Spinal cord (tissue), 10 donors: ENCODE measurements around the gene WBP2NL. TPM values are rescaled to one million over a fixed set of nuclear protein-coding genes. Genes with fewer than 3 reads are reported as not detected.

ENCODE experiments used
- DNase-seq, 6 donors: peaks; one replicate each; pipeline versions ENCODE4 v3.0.0 to v3.0.0-alpha.2; 2013 to 2015; ENCODE audit warnings: low spot score in 6 of 6, low read depth in 4 of 6
- H3K27ac ChIP-seq: one replicate; pipeline ENCODE4 v1.5.1; 2013; ENCODE audit warnings: low read depth, low read length, control low read depth
- H3K27me3 ChIP-seq: one replicate; pipeline ENCODE4 v1.6.1; 2013; ENCODE audit warnings: low read length; ENCODE audit not compliant: control insufficient read depth, insufficient read depth
- H3K36me3 ChIP-seq: one replicate; pipeline ENCODE4 v1.6.1; 2013; ENCODE audit warnings: low read length; ENCODE audit not compliant: control insufficient read depth, insufficient read depth
- H3K4me1 ChIP-seq: one replicate; pipeline ENCODE4 v1.6.1; 2013; ENCODE audit warnings: low read length; ENCODE audit not compliant: control insufficient read depth, insufficient read depth
- H3K4me3 ChIP-seq: one replicate; pipeline ENCODE4 v1.5.1; 2013; ENCODE audit warnings: low read depth, low read length, control low read depth
- H3K9me3 ChIP-seq: one replicate; pipeline ENCODE4 v1.6.1; 2013; ENCODE audit warnings: low read length; ENCODE audit not compliant: control insufficient read depth, insufficient read depth
- WGBS: methylation state at CpG from one replicate; pipeline ENCODE4 v1.1.5; 2013; ENCODE audit warnings: missing lambda C conversion rate; ENCODE audit not compliant: insufficient coverage; 5-methylcytosine and 5-hydroxymethylcytosine counted together
- polyA plus RNA-seq, 2 donors: library from polyadenylated mRNA; unstranded; fragments of 120-200 nt; gene quantifications; one replicate each; pipeline ENCODE4 v1.2.1, GENCODE V29; 2013; ENCODE audit not compliant: insufficient read length in 2 of 2
- total RNA-seq, 2 donors: library from RNA; depleted of rRNA in 1 of 2; stranded (reverse); fragments of 120-200 nt in 1 of 2; fragments of >200 nt in 1 of 2; gene quantifications; one replicate each; pipeline versions ENCODE4 v1.2.3 to v1.2.4, GENCODE V29; 2013 to 2014
- donor health status: healthy.

Gene WBP2NL
- total and polyA plus RNA-seq, 4 donors, result 2.4 to 6.2 (median 3.7) TPM

GRCh38 chr22:41966225-41966606, 32.4 kb upstream of the WBP2NL start:
- peak overlapping the region; percentile 75 for H3K27ac ChIP-seq
- DNase-seq, result no peak
- no peaks in the 10 kb centered on the region for H3K27me3 ChIP-seq
- WGBS, result no CpG with 5 or more reads among the region's 2 CpGs
- no peaks in the 10 kb centered on the region for H3K9me3 ChIP-seq
- H3K36me3 ChIP-seq, result peaks cover 2% of the 10 kb centered on the region
- no peak overlapping the region for H3K4me3 ChIP-seq
- peaks cover 70% of the 10 kb centered on the region for H3K4me1 ChIP-seq

GRCh38 chr22:41966607-41967240, 31.9 kb upstream of the WBP2NL start:
- H3K4me1 ChIP-seq, result peaks cover 65% of the 10 kb centered on the region
- peak overlapping the region; percentile 75 for H3K27ac ChIP-seq
- H3K9me3 ChIP-seq, result no peaks in the 10 kb centered on the region
- H3K27me3 ChIP-seq, result no peaks in the 10 kb centered on the region
- H3K36me3 ChIP-seq, result peaks cover 7% of the 10 kb centered on the region
- WGBS, result 26% methylated on average over 6 of the region's 8 CpGs
- peak in 4 of 6 donors; percentile 56 to 93 (median 83) for DNase-seq
- H3K4me3 ChIP-seq, result no peak overlapping the region

GRCh38 chr22:41968601-41969000, 30.0 kb upstream of the WBP2NL start:
- Histone ChIP-seq H3K4me1 (peaks cover 48% of the 10 kb centered on the region), H3K27me3 (no peaks in the 10 kb centered on the region), H3K9me3 (no peaks in the 10 kb centered on the region), H3K36me3 (peaks cover 12% of the 10 kb centered on the region), H3K27ac (no peak overlapping the region), H3K4me3 (no peak overlapping the region)
- WGBS, result 55% methylated on average over 6 of the region's 9 CpGs
- no peak for DNase-seq

- H3K27ac ChIP-seq, result no peak within 1 kb of the TSS
Observed at GRCh38 chr22:41969110-41969646, 29.4 kb upstream of the WBP2NL start, which contains the start of gene SEPTIN3. TSS of gene SEPTIN3 (plus strand) at chr22:41969443. CDS start at chr22:41971493, 2,050 bp downstream.

GRCh38 chr22:41970601-41971000, 28.0 kb upstream of the WBP2NL start:
- Histone ChIP-seq H3K36me3 (peaks cover 12% of the 10 kb centered on the region), H3K9me3 (no peaks in the 10 kb centered on the region), H3K27ac (no peak overlapping the region), H3K4me1 (peaks cover 33% of the 10 kb centered on the region), H3K27me3 (no peaks in the 10 kb centered on the region), H3K4me3 (no peak overlapping the region)
- DNase-seq, result no peak
- 89% methylated on average over 2 of the region's 2 CpGs for WGBS

More at GRCh38 chr22:41969110-41969646, 29.4 kb upstream of the WBP2NL start, which contains the start of gene SEPTIN3:
- H3K4me3 ChIP-seq, result no peak within 1 kb of the TSS
- peaks cover 43% of the 10 kb centered on the region for H3K4me1 ChIP-seq
- H3K36me3 ChIP-seq, result peaks cover 12% of the 10 kb centered on the region
- no peaks in the 10 kb centered on the region for H3K9me3 ChIP-seq
- no peaks in the 10 kb centered on the region for H3K27me3 ChIP-seq
- no peak for DNase-seq
- 54% methylated on average over 6 of the region's 8 CpGs for WGBS

GRCh38 chr22:41971431-41971830, 27.2 kb upstream of the WBP2NL start:
- WGBS, result 87% methylated on average over 9 of the region's 11 CpGs
- H3K4me1 ChIP-seq, result peaks cover 38% of the 10 kb centered on the region
- H3K27me3 ChIP-seq, result no peaks in the 10 kb centered on the region

GRCh38 chr22:41974691-41975290, 23.8 kb upstream of the WBP2NL start:
- H3K27me3 ChIP-seq, result no peaks in the 10 kb centered on the region
- peaks cover 19% of the 10 kb centered on the region for H3K36me3 ChIP-seq
- no peak overlapping the region for H3K27ac ChIP-seq
- no CpG with 5 or more reads among the region's 10 CpGs for WGBS
- H3K9me3 ChIP-seq, result no peaks in the 10 kb centered on the region
- no peak for DNase-seq
- no peak overlapping the region for H3K4me3 ChIP-seq
- H3K4me1 ChIP-seq, result peaks cover 39% of the 10 kb centered on the region

More at GRCh38 chr22:41971431-41971830, 27.2 kb upstream of the WBP2NL start:
- Histone ChIP-seq H3K4me3 (no peak overlapping the region), H3K9me3 (no peaks in the 10 kb centered on the region), H3K36me3 (peaks cover 12% of the 10 kb centered on the region), H3K27ac (no peak overlapping the region)
- DNase-seq, result no peak

GRCh38 chr22:41975299-41976069, 23.1 kb upstream of the WBP2NL start:
- Histone ChIP-seq H3K27me3 (no peaks in the 10 kb centered on the region), H3K4me1 (peaks cover 39% of the 10 kb centered on the region), H3K27ac (no peak overlapping the region), H3K36me3 (peaks cover 22% of the 10 kb centered on the region), H3K4me3 (peak overlapping the region; percentile 27), H3K9me3 (no peaks in the 10 kb centered on the region)
- DNase-seq, result no peak
- 73% methylated on average over 12 of the region's 12 CpGs for WGBS

- Histone ChIP-seq H3K4me3 (peak overlapping the region; percentile 27), H3K9me3 (no peaks in the 10 kb centered on the region), H3K27ac (no peak overlapping the region), H3K36me3 (peaks cover 25% of the 10 kb centered on the region), H3K4me1 (peaks cover 39% of the 10 kb centered on the region), H3K27me3 (no peaks in the 10 kb centered on the region)
- peak in 4 of 6 donors; percentile 43 to 87 (median 69) for DNase-seq
- WGBS, result under 1% methylated on average over 70 of the region's 72 CpGs
Observed at GRCh38 chr22:41976070-41976901, 22.3 kb upstream of the WBP2NL start.
